Measurements from ENCODE around the gene HS3ST5. TPM values are rescaled to one million over a fixed set of nuclear protein-coding genes. Genes with fewer than 3 reads are reported as not detected.
"Not testable (repeated sequence)": the region's sequence is repeated elsewhere in the genome, so short reads cannot be mapped to it uniquely, and the experiment has no call there.

The HS3ST5 gene
- total RNA-seq, 1 experiment from 2014 or later, result 8.7 TPM

DNA sequence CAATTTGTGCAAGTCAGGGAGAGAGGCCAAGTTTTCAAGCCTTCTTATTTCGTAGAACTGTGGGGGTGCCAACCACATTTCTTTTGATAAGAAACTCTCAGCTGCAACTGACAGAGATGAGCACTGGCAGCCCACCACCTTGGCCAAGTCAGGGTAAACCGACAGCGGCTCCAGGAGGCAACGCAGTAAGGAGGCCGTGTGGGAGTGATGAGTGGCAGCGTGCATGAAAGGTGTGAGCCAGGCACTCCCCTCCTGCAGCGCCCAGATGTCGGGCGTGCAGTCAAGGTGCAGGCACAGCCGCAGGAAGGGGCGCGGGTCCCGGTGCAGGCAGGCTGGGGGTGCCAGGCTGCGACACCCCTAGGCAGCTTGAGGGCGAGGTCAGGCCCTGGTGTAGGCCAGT, 322.6 kb downstream of the HS3ST5 start:
- ChIA-PET POLR2A (no interaction called here), CTCF (interaction anchor here (1.0 kb wide), 1 partner anchor 88 kb away, joined by 3 read pairs; no protein-coding TSS in a partner anchor)
- Mint-ChIP-seq H3K4me3 (no peak overlapping the region), H3K27me3 (ENCODE audit: low read depth) (peaks cover 5% of the 10 kb centered on the region; the same call in 1 of the 2 replicates), H3K27ac (no peak overlapping the region), H3K9me3 (peaks cover 33% of the 10 kb centered on the region), H3K4me1 (no peaks in the 10 kb centered on the region), H3K36me3 (peaks cover 25% of the 10 kb centered on the region)
- DNase-seq (ENCODE audit: low spot score), result no peak
- TF ChIP-seq, protein P1, sequence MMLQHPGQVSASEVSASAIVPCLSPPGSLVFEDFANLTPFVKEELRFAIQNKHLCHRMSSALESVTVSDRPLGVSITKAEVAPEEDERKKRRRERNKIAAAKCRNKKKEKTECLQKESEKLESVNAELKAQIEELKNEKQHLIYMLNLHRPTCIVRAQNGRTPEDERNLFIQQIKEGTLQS (CRISPR knock-in tag; conservative IDR thresholded peaks at IDR 0.05), result no peak
- TF ChIP-seq, protein P2, sequence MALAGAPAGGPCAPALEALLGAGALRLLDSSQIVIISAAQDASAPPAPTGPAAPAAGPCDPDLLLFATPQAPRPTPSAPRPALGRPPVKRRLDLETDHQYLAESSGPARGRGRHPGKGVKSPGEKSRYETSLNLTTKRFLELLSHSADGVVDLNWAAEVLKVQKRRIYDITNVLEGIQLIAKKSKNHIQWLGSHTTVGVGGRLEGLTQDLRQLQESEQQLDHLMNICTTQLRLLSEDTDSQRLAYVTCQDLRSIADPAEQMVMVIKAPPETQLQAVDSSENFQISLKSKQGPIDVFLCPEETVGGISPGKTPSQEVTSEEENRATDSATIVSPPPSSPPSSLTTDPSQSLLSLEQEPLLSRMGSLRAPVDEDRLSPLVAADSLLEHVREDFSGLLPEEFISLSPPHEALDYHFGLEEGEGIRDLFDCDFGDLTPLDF (CRISPR knock-in tag; IDR thresholded peaks at IDR 0.05), result no peak
- TF ChIP-seq, protein P3, sequence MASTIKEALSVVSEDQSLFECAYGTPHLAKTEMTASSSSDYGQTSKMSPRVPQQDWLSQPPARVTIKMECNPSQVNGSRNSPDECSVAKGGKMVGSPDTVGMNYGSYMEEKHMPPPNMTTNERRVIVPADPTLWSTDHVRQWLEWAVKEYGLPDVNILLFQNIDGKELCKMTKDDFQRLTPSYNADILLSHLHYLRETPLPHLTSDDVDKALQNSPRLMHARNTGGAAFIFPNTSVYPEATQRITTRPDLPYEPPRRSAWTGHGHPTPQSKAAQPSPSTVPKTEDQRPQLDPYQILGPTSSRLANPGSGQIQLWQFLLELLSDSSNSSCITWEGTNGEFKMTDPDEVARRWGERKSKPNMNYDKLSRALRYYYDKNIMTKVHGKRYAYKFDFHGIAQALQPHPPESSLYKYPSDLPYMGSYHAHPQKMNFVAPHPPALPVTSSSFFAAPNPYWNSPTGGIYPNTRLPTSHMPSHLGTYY (CRISPR knock-in tag; IDR thresholded peaks at IDR 0.05), result no peak
- TF ChIP-seq GTF2I (CRISPR knock-in tag; conservative IDR thresholded peaks at IDR 0.05), result no peak
- TF ChIP-seq, protein P4, sequence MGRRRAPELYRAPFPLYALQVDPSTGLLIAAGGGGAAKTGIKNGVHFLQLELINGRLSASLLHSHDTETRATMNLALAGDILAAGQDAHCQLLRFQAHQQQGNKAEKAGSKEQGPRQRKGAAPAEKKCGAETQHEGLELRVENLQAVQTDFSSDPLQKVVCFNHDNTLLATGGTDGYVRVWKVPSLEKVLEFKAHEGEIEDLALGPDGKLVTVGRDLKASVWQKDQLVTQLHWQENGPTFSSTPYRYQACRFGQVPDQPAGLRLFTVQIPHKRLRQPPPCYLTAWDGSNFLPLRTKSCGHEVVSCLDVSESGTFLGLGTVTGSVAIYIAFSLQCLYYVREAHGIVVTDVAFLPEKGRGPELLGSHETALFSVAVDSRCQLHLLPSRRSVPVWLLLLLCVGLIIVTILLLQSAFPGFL (CRISPR knock-in tag; IDR thresholded peaks at IDR 0.05; ENCODE audit: borderline replicate concordance), result no peak
- no peak for TF ChIP-seq NFE2L1 (CRISPR knock-in tag; IDR thresholded peaks at IDR 0.05)
- TF ChIP-seq, protein P5, sequence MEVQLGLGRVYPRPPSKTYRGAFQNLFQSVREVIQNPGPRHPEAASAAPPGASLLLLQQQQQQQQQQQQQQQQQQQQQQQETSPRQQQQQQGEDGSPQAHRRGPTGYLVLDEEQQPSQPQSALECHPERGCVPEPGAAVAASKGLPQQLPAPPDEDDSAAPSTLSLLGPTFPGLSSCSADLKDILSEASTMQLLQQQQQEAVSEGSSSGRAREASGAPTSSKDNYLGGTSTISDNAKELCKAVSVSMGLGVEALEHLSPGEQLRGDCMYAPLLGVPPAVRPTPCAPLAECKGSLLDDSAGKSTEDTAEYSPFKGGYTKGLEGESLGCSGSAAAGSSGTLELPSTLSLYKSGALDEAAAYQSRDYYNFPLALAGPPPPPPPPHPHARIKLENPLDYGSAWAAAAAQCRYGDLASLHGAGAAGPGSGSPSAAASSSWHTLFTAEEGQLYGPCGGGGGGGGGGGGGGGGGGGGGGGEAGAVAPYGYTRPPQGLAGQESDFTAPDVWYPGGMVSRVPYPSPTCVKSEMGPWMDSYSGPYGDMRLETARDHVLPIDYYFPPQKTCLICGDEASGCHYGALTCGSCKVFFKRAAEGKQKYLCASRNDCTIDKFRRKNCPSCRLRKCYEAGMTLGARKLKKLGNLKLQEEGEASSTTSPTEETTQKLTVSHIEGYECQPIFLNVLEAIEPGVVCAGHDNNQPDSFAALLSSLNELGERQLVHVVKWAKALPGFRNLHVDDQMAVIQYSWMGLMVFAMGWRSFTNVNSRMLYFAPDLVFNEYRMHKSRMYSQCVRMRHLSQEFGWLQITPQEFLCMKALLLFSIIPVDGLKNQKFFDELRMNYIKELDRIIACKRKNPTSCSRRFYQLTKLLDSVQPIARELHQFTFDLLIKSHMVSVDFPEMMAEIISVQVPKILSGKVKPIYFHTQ (CRISPR knock-in tag; IDR thresholded peaks at IDR 0.05), result no peak
- TF ChIP-seq, protein P6, sequence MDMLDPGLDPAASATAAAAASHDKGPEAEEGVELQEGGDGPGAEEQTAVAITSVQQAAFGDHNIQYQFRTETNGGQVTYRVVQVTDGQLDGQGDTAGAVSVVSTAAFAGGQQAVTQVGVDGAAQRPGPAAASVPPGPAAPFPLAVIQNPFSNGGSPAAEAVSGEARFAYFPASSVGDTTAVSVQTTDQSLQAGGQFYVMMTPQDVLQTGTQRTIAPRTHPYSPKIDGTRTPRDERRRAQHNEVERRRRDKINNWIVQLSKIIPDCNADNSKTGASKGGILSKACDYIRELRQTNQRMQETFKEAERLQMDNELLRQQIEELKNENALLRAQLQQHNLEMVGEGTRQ (CRISPR knock-in tag; IDR thresholded peaks at IDR 0.05), result no peak
- no peak for TF ChIP-seq JUN (CRISPR knock-in tag; IDR thresholded peaks at IDR 0.05)
- no peak for ATAC-seq

DNA sequence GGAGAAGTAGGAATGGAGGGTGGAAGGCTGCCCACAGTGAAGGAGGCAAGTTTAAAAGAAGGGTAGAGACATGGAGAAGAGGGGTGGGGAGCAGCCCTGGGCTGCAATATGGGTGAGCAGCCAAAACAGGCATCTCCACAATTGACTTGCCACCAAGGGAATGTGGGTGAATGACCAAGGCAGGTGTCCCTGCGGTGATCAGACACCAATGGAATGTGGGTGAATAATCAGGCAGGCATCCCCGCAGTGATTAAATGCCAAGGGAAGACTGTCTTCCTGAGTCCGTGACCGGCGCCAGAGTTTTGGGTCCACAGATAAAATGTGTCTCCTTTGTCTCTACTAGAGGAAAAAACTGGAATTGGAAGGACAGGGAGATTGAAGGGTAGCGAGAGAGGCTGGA, 325.7 kb downstream of the HS3ST5 start:
- H3K4me1 Mint-ChIP-seq; CTCF ChIA-PET; H3K27ac Mint-ChIP-seq; ATAC-seq; H3K4me3 Mint-ChIP-seq; H3K27me3 Mint-ChIP-seq (ENCODE audit: low read depth); DNase-seq (ENCODE audit: low spot score); POLR2A ChIA-PET: not testable (repeated sequence)
- peaks cover 29% of the 10 kb centered on the region for H3K9me3 Mint-ChIP-seq
- peaks cover 25% of the 10 kb centered on the region for H3K36me3 Mint-ChIP-seq

DNA sequence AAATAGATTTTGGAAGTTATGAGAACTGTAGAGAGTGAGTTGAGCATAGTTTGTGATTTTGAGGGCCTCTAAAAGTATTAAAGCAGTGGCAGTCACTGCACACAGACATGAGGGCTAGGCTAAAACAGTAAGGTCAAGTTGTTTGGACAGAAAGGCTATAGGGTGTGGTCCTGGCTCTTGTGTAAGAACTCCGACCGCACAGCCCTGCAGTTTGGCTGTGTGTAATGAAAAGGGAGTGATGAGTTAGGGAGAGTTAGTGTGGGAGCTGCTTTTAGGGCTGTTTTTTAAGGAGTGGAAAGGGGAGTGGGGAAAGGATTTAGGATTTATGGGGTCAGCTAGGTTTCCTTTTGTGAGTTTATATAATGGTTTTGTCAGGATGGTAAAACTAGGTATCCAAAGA, 328.7 kb downstream of the HS3ST5 start:
- CTCF ChIA-PET, result not testable (repeated sequence)

DNA sequence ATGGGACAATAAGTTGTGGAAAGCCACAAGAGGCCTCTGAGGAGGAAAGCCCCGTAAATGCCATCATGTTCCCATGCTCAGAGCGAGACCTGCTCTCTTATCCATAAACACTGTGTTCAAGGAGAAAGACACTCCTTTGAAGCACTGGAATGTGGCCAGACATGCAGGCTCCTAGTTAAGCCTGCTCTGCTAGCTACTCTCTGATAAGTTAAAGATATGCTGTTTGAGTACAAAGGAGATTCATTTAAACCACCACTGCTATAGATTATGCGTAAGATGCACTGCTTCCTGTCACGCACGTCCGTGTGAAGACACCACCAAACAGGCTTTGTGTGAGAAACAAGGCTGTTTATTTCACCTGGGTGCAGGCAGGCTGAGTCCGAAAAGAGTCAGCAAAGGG, 331.3 kb downstream of the HS3ST5 start:
- peaks cover 50% of the 10 kb centered on the region for H3K4me1 Mint-ChIP-seq
- H3K9me3 Mint-ChIP-seq; ATAC-seq; H3K27me3 Mint-ChIP-seq (ENCODE audit: low read depth); H3K36me3 Mint-ChIP-seq; CTCF ChIA-PET; POLR2A ChIA-PET; H3K4me3 Mint-ChIP-seq; H3K27ac Mint-ChIP-seq; DNase-seq (ENCODE audit: low spot score): not testable (repeated sequence)

More for the DNA sequence above, 328.7 kb downstream of the HS3ST5 start:
- Mint-ChIP-seq H3K9me3 (peaks cover 23% of the 10 kb centered on the region), H3K36me3 (peaks cover 25% of the 10 kb centered on the region), H3K4me1 (peaks cover 28% of the 10 kb centered on the region)
- H3K27me3 Mint-ChIP-seq (ENCODE audit: low read depth); POLR2A ChIA-PET; ATAC-seq; H3K27ac Mint-ChIP-seq; H3K4me3 Mint-ChIP-seq; DNase-seq (ENCODE audit: low spot score): not testable (repeated sequence)

All from WTC11 (cell line).